ENCODE data around the gene LAMTOR4. TPM values are rescaled to one million over a fixed set of nuclear protein-coding genes. Genes with fewer than 3 reads are reported as not detected.
"Not testable (repeated sequence)": the region's sequence is repeated elsewhere in the genome, so short reads cannot be mapped to it uniquely, and the experiment has no call there.

Gene LAMTOR4
- total RNA-seq, 1 donor from 2014 or later, result 75.7 TPM

GRCh38 chr7:100128637-100128963, 20.1 kb upstream of the LAMTOR4 start:
- Mint-ChIP-seq H3K27me3 (ENCODE audit: low read depth) (no peaks in the 10 kb centered on the region), H3K4me1 (ENCODE audit: low read depth) (peaks cover 21% of the 10 kb centered on the region), H3K36me3 (ENCODE audit: low read depth) (no peaks in the 10 kb centered on the region), H3K4me3 (ENCODE audit: unreplicated experiment) (peak overlapping the region; percentile 2), H3K27ac (ENCODE audit: unreplicated experiment) (no peak overlapping the region), H3K9me3 (ENCODE audit: low read depth) (no peaks in the 10 kb centered on the region)
- TF ChIP-seq, protein P1, sequence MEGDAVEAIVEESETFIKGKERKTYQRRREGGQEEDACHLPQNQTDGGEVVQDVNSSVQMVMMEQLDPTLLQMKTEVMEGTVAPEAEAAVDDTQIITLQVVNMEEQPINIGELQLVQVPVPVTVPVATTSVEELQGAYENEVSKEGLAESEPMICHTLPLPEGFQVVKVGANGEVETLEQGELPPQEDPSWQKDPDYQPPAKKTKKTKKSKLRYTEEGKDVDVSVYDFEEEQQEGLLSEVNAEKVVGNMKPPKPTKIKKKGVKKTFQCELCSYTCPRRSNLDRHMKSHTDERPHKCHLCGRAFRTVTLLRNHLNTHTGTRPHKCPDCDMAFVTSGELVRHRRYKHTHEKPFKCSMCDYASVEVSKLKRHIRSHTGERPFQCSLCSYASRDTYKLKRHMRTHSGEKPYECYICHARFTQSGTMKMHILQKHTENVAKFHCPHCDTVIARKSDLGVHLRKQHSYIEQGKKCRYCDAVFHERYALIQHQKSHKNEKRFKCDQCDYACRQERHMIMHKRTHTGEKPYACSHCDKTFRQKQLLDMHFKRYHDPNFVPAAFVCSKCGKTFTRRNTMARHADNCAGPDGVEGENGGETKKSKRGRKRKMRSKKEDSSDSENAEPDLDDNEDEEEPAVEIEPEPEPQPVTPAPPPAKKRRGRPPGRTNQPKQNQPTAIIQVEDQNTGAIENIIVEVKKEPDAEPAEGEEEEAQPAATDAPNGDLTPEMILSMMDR (IDR thresholded peaks at IDR 0.05), result no peak
- no peak for DNase-seq (ENCODE audit: low spot score)

- not testable (repeated sequence) for H3K9me3 Mint-ChIP-seq (ENCODE audit: low read depth); H3K4me3 Mint-ChIP-seq (ENCODE audit: unreplicated experiment); H3K27ac Mint-ChIP-seq (ENCODE audit: unreplicated experiment); H3K27me3 Mint-ChIP-seq (ENCODE audit: low read depth); H3K36me3 Mint-ChIP-seq (ENCODE audit: low read depth); DNase-seq (ENCODE audit: low spot score)
- peaks cover 21% of the 10 kb centered on the region for H3K4me1 Mint-ChIP-seq (ENCODE audit: low read depth)
These were observed 18.5 kb upstream of the LAMTOR4 start for GRCh38 chr7:100130220-100130607.

DNA sequence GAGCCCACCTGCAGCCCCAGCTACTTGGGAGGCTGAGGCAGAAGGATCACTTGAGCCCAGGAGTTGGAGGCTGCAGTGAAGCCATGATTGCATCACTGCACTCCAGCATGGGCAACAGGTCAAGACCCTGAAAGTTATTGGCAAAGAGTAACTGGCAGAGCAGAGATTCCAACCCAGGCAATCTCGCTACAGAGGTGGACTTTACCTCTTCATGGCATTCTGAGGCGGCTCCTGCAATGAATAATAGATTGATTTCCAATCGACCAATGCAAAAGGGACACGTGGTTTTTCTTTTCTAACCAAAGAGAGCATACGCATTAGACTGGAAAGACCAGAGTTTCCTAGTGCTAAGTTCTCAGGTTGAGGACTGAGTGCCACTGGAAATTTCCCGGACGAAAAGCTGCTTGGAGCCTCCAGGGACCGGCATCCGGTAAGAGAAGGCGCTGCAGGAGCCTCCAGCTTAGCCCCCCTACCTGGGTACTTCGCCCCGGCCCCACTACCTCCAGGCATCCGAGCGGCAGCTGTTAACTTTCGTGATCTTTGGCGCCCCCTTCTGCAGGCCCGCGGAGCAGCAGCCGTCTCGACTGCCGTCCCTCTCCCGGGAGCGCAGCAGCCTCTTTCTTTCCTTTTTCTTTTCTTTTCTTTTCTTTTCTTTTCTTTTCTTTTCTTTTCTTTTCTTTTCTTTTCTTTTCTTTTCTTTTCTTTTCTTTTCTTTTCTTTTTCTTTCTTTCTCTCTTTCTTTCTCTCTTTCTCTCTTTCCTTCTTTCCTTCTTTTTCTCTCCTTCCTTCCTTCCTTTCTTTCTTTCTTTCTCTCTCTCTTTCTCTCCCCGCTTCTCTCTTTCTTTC, 17.9 kb upstream of the LAMTOR4 start:
- Mint-ChIP-seq H3K27ac (ENCODE audit: unreplicated experiment) (no peak overlapping the region), H3K4me1 (ENCODE audit: low read depth) (peaks cover 17% of the 10 kb centered on the region)

DNA sequence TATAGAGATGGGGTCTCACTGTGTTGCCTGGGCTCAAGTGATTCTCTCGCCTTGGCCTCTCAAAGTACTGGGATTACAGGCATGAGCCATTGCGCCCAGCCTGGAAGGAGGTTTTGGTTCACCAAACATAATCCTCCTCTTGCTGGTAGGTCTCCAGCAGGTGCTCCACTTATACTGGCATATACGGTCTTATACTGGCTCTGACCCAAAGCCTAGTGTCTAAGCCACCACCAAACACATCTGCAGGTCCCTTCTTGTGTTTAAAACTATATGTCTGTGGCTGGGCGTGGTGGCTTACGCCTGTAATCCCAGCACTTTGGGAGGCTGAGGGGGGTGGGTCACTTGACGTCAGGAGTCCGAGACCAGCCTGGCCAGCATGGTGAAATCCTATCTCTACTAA, 16.6 kb upstream of the LAMTOR4 start:
- Mint-ChIP-seq H3K27me3 (ENCODE audit: low read depth) (no peaks in the 10 kb centered on the region), H3K4me3 (ENCODE audit: unreplicated experiment) (no peak overlapping the region), H3K9me3 (ENCODE audit: low read depth) (no peaks in the 10 kb centered on the region), H3K4me1 (ENCODE audit: low read depth) (peaks cover 10% of the 10 kb centered on the region), H3K36me3 (ENCODE audit: low read depth) (no peaks in the 10 kb centered on the region), H3K27ac (ENCODE audit: unreplicated experiment) (no peak overlapping the region)
- TF ChIP-seq, protein P1 (IDR thresholded peaks at IDR 0.05), result no peak
- DNase-seq (ENCODE audit: low spot score), result no peak

More for the DNA sequence above, 17.9 kb upstream of the LAMTOR4 start:
- DNase-seq (ENCODE audit: low spot score), result no peak
- TF ChIP-seq, protein P1 (IDR thresholded peaks at IDR 0.05), result peak; percentile 92
- no peaks in the 10 kb centered on the region for H3K9me3 Mint-ChIP-seq (ENCODE audit: low read depth)
- H3K36me3 Mint-ChIP-seq (ENCODE audit: low read depth), result no peaks in the 10 kb centered on the region
- H3K4me3 Mint-ChIP-seq (ENCODE audit: unreplicated experiment), result peak overlapping the region; percentile 4
- no peaks in the 10 kb centered on the region for H3K27me3 Mint-ChIP-seq (ENCODE audit: low read depth)

DNA sequence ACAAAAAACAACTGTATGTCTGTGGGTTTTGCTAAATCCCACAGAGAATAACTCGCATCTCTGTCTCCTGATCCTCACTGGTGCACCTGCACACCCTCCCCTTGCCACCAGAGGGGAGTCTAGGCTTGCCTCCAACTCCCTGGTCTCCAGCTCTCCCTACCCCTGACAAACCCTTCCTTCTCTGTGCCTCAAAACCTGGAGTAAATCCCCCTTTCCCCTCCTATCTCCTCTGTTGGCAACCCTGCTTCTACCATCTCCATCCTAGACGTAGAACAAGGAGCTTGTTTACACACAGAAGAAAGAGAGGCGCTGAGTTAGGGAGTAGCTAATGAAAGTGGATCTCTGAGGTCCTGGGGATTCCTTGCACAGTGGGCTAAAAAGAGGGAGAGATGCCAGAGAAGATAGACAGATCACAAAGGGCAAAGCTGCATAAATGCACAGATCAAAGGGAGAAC, 16.0 kb upstream of the LAMTOR4 start:
- no peaks in the 10 kb centered on the region for H3K9me3 Mint-ChIP-seq (ENCODE audit: low read depth)

More for the DNA sequence above, 16.0 kb upstream of the LAMTOR4 start:
- H3K36me3 Mint-ChIP-seq (ENCODE audit: low read depth), result no peaks in the 10 kb centered on the region
- H3K27me3 Mint-ChIP-seq (ENCODE audit: low read depth), result no peaks in the 10 kb centered on the region
- TF ChIP-seq, protein P1 (IDR thresholded peaks at IDR 0.05), result peak; percentile 87
- H3K27ac Mint-ChIP-seq (ENCODE audit: unreplicated experiment), result no peak overlapping the region
- no peak overlapping the region for H3K4me3 Mint-ChIP-seq (ENCODE audit: unreplicated experiment)
- DNase-seq (ENCODE audit: low spot score), result no peak
- peaks cover 10% of the 10 kb centered on the region for H3K4me1 Mint-ChIP-seq (ENCODE audit: low read depth)
